Stimulated activated CD8-positive, alpha-beta memory T cell treated with anti-CD3 and anti-CD28 coated beads, Interleukin-12 subunit alpha, Interleukin-12 subunit beta, amount 100 ng/mL, for 1 hour (primary cell): ENCODE results near the gene ADCY1.

Source experiments
- DNase-seq: peaks from one replicate; pipeline ENCODE4 v3.0.0-alpha.2; 2020; ENCODE audit warnings: low read depth

ADCY1 gene

DNA sequence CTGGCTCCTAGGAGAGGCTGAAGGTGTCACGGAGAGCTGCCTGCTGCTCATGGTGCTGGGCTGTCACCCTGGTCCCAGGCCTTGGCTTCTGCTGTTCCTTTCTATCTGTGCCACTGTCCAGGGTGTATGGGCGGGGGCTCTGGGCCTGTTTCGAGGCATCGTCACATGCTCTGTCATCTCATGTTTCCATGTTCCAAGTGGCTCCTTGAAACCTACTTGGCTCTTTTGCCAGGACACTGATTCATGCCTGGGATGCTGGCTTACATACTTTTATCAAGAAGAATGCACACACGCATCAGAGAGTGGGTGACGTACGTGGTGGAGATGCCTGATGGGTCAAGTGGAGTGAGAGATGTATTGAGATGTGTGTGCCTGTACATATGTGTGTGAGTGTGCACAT lies 50.9 kb downstream of the ADCY1 start:
- no peak for DNase-seq

DNA sequence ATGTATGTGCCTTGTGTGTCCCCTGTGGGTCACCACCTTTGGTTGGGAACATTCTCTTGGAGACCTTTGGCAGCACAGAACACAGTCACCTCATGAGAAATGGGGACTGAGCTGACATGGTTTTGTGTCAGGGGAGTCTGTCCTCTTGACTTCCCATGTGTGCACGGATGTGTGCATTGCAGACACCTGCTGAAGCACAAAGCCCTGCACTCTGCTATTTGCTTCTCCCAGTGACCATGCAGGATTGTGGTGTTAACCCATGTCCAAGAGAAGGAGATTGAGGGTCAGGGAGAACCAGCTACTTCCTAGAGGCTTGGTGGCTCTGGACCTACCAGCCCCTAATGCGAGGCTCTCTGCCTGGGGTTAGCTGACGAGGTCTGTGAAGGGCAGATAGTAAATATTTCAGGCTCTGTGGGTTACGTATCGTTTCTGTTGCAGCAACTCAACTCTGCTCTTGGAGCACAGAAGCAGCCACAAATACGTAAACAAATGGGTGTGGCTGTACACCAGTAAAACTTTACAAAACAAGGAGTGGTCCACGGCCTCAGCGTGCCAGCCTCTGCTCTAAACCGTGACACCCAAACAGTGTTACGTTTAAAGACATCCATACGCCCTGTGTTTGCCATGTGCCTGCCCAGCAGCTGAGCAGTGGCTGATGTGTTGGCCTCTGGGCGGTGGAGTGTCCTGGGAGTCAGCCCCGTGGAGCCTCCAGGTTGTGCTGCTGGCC lies 51.7 kb downstream of the ADCY1 start:
- no peak for DNase-seq

DNA sequence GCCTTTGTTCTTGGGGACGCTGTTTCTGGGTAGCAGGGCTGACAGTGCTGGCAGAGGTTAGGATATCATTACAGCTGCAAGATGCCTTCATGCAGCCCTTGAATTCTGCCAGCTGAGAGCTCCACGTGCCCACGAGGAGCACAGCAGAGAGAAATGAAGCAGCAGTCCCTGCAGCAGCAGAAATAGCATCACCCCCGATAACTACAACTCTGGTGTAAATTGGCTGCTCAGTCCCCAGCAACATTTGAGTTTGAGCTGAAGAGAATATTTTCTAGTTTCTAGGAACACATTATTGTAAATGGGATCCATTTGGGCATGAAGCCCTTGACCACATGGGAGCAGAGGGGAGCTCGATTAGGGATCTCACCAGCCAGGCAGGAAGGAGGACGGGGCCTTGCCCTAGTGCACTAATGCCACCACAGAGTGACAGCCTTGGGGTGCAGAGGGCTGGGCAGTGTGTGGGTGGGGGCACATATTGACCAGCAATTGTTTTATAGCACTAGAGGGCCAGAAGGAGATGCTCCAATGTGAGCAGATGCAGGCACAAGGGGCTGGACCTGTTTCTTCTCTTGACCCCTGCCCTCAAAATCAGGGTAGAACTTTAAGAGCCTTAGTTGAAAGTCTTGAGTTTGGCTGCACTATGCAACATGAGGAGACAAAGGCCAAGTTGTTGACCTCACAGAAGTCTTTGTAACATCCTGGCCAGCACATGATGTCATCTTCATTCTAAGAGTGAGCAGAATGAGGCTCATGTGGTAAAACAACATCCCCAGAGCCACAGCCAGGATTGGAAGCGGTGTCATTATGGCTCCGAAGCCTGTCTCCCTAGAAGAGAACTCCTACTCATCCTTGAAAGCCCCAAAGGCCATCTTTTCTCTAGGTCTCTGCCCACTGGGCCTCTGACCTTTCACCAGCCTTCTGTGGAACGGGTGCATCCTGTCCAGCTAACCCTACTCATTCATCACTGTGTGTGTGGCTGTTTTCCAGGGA lies 52.6 kb downstream of the ADCY1 start:
- no peak for DNase-seq

DNA sequence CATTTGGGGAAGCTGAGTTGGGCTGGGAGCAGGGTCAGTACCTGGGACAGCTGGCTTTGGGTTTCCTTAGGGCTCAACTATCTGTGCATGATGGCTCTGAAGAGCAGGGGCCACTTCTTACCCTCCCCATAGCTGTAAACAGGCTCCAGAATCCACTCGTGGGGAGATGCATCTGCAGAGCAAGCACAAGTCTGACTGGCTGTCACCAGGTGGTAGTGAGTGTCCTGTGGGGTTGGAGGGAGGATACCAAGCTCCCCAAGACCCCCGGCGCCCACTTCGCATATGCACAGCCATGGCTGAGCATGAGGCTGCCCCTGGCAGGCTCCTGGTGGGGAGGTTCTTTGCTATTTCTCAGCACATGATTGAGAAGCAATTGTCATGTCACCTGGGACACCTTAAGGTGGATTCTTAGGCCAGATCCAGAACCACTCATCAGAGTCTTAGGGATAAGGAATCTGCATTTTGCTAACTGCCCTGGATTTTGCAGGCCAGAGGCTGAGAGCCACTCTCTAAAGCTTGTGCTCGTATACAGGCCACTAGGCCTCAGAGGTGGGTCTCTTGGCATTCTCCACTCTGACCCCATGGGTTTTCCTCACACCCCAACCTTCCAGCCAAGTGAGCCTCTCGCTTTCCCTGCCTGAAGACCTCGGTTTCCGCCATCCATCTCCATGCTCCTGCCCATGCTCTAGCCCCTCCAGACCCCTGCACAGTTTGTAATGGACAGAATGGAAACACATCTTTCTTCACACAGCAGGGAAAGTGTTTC lies 53.7 kb downstream of the ADCY1 start:
- DNase-seq, result no peak

DNA sequence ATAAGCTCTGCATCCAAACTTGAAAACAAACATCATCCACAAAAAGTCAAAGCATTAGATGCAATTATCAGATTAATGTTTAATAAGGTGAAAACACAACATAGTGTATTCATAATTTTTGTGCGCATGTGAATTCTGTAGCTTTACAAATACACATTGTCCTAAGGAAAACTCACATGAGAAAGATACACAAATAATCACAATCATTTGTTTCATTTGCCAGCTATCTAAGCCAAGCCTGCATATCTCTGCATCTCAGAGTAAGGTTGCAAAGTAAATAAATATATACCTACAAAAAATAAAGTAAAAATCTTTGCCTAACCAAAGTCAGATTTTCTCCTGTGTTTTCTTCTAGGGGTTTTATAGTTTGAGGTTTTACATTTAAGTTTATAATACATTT lies 57.4 kb downstream of the ADCY1 start:
- no peak for DNase-seq

DNA sequence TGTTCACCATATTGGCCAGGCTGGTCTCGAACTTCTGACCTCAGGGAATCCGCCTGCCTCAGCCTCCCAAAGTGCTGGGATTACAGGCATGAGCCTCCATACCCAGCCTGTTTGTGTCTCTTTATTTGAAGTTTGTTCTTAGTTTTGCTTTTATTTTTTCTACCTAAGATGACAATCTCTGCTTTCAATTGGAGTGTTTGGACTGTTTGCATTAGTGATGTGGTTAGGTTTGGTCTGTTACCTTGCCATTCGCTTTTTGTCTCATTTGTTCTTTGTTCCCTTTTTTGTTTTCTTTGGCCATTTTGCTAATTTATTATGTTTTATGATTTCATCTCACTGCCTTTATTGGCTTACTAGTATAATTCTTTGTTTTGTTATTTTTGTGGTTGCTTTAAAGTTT lies 62.6 kb downstream of the ADCY1 start:
- DNase-seq, result no peak

DNA sequence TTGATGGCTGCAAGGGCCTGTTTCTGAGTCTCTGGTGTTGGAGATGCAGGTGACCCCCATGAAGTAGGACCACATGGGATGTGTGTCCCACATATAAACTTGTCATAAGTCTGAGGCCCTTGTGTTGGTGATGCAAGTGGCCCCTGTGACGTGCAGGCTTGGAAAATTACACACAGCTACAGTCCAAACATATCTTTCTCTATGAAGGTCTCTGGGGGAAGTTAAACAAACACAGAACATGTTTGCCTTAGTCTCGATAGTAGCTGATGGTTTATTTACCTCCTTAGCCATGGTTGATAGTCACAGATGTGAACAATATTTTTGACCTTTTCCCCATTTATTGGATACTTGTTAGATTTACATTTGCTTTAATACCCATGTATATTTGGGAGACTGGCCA lies 64.7 kb downstream of the ADCY1 start:
- DNase-seq, result no peak

DNA sequence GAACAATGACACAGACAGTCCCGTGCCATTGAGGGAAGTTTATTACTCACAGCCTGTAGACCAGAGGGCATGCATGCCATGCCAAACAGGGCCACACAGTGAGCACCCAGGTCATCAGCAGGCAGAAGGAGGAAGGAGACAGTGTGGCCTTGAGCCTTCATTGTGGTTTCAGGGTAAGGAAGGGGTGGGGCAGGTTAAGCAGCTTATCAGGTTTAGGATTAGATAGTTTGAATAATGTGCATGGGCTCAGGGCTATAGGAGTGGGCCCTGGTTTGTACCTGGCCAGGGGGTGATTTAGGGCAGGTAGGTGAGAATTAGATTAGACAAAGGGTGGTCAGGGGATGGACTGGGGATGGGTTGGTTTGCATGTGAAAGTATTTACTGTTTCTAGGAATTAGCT lies 67.9 kb downstream of the ADCY1 start:
- DNase-seq, result no peak

DNA sequence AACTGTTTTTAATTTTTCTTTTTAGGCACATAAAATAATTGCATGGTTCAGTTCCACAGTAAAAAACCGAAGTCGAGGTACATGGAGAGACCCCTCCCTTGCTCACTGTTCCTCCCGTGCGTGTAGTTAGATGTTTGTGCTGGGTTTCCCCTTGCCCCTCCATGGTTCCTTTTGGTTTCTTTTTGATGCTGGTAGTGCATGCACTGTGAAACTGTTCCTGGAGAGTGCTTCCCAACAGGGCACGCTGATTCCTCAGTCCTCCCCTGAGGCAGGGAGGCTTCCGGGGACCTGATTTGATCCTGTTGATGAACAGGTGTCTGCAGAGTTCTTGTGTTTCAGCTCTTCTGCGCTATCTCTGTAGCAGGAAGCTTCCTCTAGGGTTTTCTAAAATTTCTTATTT lies 69.5 kb downstream of the ADCY1 start:
- DNase-seq, result no peak

DNA sequence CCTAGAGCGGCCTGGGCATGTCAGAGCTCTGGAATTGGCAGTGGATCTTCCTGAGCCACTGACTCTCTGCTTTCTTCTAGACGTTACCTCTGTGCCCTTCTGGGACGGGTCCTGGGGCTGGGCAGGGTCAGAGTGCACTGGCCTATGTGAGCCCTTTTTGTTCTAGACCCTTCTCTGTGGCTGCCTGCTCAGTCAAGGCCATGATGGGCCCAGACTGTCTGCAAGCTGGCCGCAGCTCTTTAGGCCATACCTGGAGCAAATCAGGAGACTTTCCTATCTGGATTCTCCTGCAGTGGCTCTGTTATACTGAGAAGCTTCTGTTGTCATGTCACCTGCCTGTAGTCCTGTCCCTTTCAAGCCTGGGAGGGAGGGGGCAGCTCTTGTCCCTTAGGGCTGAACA lies 70.1 kb downstream of the ADCY1 start:
- DNase-seq, result no peak

DNA sequence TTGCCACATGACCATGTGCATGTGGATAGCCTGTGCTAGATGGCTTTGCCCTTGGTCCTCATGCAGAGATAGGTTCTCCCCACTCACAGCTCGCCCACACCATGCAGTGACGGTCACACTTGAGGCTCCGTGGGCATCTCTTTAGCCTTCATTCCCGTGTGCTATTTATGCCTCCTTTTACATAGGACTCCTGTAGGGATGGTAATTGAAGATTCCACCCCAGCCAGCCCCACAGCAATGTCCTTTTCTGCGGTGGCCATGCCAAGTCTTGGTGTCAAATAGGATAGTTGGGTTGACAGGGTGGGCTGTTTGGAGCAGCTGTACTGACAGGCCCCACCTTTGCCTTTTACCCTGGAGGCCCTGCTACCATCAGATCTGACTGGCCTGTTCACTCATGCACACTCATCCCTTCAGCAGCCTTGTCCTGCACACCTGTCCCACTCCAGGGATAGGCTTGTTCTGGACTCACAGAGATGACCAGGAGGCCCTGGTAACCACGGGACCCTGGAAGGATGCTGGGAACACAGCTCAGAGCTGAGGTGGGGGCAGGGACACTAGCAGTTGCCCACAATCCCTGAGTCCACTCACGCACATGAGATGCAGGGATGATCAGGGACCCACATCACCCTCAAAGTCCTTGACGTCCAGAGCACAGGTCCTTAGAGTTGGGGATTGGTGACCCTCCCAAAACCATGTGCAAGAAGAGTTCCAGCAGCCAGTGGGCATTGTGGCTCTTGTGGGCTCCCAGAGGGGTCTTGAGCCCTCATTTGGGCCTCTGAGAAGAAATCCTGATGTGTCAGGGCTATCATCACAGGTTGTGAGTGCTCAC lies 71.2 kb downstream of the ADCY1 start:
- no peak for DNase-seq

DNA sequence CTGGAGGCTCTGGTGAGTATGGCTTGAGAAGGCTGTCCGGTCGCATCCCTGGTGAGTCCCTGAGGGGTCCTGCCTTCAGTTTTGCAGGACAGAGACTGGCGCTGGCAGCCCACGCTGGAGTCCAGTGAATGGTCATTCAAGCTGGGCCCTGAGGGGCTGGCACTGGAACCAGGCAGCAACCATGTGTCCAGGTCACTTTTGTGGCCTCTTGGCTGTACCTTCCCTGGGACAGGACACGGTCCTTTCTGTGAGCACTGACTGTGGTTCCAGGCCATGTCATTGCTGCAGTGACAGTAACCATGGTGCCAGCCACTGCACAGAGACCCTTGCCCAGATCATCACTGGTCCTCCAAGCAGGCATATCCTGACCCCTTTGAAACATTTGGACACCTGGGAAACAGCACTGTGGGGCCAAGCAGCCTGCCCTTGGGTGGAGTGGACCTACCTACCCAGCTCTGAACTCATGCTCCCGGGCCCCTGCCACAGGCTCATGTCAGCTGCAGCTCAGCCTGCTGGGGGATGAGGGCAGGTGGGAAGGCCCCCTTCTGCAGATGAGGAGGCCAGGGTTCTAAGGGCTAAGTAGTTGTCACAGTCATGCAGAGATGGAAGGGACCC lies 72.1 kb downstream of the ADCY1 start:
- DNase-seq, result no peak

DNA sequence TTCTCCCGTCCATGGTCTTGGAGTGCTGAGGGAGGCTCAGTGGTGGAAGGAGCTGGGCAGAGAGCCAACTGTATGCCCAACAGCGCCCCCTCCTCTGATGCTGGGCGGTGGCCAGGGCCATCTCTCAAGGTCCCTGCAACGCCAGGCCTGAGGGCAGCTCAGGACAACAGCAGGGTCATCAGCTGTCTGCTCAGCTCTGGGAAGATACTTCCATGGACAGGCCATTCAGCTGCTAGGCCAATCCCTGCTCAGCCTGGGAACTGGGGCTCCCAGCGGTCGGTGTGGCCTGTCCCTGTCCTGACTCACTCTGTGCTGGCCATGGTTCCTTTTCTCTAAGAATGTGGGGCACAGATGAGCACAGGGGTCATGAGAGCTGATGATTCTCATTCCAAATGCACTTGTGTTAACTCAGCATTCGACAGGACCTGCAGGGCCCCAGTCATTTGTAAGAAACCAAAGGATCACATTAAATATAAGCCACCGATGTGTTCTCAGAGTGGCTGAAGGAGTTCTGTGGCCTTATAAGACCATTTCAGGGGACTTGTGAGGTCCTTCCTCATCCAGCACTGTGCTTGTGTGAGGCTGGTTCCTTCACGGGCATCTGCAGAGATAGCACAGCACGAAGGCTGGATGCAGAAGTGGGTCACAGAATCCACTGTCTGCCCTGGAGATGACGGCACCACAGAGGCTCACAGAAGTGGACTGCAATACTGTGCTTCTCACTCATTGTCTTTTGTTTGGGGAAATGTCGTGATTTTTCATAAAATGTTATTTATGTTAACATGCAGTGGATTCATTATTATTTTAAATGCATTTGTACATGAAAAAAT lies 73.0 kb downstream of the ADCY1 start:
- DNase-seq, result no peak

DNA sequence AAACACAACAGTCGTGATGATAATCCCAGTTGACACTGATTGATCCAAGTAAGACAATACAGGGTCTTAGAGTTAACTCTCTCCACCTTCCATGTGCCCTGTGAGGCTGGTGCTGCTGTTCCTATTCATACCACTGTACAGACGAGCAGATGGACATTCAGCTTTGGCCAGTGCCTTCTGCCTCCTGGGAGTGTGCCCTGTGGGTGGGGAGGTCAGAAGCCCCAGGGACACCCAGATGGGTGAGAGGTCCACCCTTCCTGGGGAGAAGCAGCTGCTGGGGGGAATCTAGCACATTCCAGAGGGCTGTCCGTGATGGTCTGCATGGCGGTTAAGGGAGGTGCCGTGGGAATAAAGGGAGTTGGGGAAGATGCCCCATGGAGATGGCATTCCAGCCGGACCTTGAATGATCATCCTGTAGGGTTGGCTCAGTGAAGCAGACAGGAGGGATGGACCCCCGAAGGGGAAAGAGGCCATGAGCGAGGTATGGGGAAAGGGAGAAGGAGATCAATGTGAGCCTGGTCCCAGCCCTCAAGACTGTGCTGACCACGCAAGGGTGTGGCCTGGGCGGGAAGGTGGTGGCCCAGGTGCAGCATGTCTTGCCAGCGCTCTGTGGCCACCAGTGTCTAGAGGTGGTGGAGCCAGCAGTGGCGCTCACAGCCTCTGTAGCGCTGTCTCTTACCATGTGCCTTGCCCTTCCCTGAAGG lies 74.0 kb downstream of the ADCY1 start:
- no peak for DNase-seq

DNA sequence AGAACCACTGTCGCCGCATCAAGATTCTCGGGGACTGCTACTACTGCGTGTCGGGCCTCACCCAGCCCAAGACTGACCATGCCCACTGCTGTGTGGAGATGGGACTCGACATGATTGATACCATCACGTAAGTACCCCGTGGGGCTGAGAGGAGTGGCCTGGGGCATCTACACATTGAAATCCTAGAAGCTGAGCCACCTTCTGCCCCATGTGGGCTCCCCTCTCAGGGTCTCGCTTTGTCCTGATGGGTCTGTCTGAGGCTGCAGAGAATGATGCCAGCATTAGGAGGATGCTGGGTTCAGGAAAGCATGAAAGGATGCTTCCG lies 74.5 kb downstream of the ADCY1 start:
- DNase-seq, result no peak

DNA sequence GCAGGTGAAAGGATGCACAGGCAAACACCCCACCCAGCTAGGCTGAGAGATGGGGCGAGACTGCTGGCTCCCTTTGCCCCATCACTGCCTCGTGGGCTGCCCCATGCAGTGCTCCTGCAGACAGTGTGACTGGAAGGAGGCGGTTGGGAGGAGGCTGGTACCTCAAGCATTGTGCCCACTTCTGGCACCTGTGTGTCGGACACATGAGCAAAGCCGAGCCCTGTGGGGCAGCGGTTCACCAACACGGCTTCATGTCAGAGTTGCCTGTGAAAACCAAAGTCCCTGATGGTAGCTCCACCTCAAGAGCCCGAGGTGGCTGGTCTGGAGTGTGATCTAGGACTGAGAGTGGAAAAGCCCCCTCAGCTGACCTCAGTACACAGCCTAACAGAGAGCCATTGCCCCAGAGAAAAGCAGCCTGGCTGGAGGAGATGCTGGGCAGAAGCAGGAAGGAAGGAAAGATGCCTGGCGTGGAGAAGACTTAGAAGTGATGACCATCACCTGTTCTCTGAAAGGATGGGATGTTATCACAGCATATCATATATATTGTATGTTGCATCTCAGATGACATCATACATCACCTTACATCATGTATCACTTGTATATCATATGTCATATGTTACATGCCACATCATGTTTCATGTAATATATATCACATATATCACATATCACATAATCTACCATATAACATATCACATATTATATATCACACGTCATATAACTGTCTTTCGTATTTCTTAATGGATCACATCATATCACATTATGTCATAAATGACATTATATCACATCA lies 75.6 kb downstream of the ADCY1 start:
- DNase-seq, result no peak

DNA sequence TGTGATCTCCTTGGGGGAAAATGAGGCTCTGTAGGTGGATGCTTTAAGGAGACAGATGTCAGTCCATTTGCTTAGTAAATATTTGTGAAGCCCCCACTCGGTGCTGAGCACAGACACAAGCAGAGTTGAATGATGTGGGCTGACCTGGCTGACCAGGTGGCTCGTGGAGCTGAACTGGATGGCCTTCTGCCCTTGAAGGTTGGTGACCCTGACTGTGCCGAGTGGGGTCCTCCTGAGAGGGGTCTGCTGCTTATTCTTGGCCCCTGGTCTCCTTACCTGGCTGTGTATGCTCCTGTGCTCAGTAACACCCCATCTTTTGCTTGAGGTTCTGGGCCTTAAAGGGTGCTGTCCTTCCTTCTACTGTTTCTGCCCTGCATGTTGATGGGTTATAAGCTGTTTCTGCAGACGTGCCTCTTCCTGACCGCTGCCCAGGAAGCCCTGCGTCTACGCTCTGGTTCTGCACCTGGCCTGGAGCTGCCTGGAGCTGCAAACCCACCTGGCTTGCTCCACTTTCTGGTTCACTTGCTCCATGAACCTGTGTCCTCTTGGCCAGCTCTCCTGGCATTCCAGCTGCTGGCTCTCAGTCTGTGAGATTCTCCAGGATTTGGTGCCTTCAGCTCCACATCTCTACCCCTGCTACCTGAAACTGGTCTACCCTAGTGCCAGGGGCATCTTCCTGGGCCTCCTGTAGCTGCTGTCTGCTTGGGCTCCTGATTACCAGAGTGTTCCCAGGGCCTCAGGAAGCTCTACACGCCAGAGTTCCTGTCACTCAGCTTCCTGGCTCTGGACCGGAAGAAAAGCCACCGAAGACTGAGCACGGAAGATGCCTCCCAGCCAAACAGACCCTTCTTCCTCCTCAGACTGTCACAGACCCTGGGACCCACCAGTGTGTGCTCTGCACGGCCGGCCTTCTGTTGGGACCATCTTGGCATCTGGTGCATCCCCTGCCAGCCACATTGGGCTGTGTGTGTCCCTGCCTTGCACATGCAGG lies 76.5 kb downstream of the ADCY1 start:
- no peak for DNase-seq

DNA sequence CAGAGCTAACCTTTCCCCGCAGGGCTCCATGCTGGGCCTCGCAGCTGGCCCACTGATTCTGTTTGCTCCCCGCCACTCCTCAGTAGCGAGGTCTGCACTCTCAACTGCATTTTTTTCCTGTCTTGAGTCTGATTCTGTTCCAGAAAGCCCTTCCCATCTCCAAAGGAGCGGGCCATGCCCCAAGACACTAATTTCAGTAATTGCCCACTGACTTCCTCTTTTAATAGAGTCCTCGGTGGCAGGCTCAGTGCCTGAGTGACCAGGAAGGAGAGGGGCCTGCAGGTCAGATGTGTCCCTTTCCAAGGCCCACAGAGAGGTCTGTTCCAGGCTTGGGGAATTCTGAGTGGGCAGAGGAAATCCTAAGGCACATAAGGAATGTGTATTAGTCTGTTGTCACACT lies 77.4 kb downstream of the ADCY1 start:
- no peak for DNase-seq
